DOHH2 (cell line): ENCODE results near the gene OLFM1.

Experiments
- H3F3A ChIP-seq: fragments of 200-600 bp; sonication (generic), shearing (Covaris generic); 2 replicates; pipeline ENCODE4 v1.6.0; 2016; ENCODE audit warnings: antibody characterized with exemption, mild to moderate bottlenecking; ENCODE audit not compliant: control insufficient read depth, insufficient read depth
- H3K27ac ChIP-seq: fragments of 200-600 bp; sonication (generic); 2 replicates; pipeline ENCODE4 v1.5.1; 2014; ENCODE audit warnings: low read depth, mild to moderate bottlenecking, low read length, moderate library complexity
- H3K27me3 ChIP-seq: fragments of 200-600 bp; sonication (generic); 2 replicates; pipeline ENCODE4 v1.6.1; 2014; ENCODE audit warnings: mild to moderate bottlenecking, low read length, mixed read lengths; ENCODE audit not compliant: control insufficient read depth
- H3K36me3 ChIP-seq: fragments of 200-600 bp; sonication (generic); 2 replicates; pipeline ENCODE4 v1.6.1; 2014; ENCODE audit warnings: mild to moderate bottlenecking, low read length, moderate library complexity, mixed read lengths; ENCODE audit not compliant: control insufficient read depth
- H3K4me1 ChIP-seq: fragments of 200-600 bp; sonication (generic); 2 replicates; pipeline ENCODE4 v1.6.1; 2014; ENCODE audit warnings: mild to moderate bottlenecking, low read length, mixed read lengths; ENCODE audit not compliant: control insufficient read depth
- H3K4me2 ChIP-seq: fragments of 200-600 bp; sonication (generic); 2 replicates; pipeline ENCODE4 v1.6.0; 2014; ENCODE audit warnings: mild to moderate bottlenecking, low read length, moderate library complexity
- H3K4me3 ChIP-seq: fragments of 200-600 bp; sonication (generic); 2 replicates; pipeline ENCODE4 v1.5.1; 2014; ENCODE audit warnings: mild to moderate bottlenecking, low read length, mixed read lengths
- H3K79me2 ChIP-seq: fragments of 200-600 bp; sonication (generic); 2 replicates; pipeline ENCODE4 v1.6.1; 2014; ENCODE audit warnings: mild to moderate bottlenecking, low read length, mixed read lengths; ENCODE audit not compliant: control insufficient read depth
- H3K9me2 ChIP-seq: fragments of 200-600 bp; sonication (generic); replicated peaks from 2 replicates; pipeline ENCODE4 v1.6.1; 2014; ENCODE audit warnings: mild to moderate bottlenecking, low read length, mixed read lengths; ENCODE audit not compliant: control insufficient read depth
- H3K9me3 ChIP-seq: fragments of 200-600 bp; sonication (generic); 2 replicates; pipeline ENCODE4 v1.6.1; 2014; ENCODE audit warnings: antibody characterized with exemption, low read length, mixed read lengths; ENCODE audit not compliant: control insufficient read depth, insufficient read depth
- H4K20me1 ChIP-seq: fragments of 200-600 bp; sonication (generic); 2 replicates; pipeline ENCODE4 v1.6.0; 2014; ENCODE audit warnings: low read depth, mild to moderate bottlenecking, antibody characterized with exemption, low read length, moderate library complexity; ENCODE audit not compliant: control insufficient read depth, insufficient read depth
- EZH2phosphoT487 ChIP-seq: fragments of 200-600 bp; sonication (generic); IDR thresholded peaks from 2 replicates; pipeline ENCODE4 v1.6.1; 2017; ENCODE audit warnings: borderline replicate concordance, mild to moderate bottlenecking, antibody characterized with exemption, low read length, moderate library complexity, mixed read lengths
- TF ChIP-seq, protein P1 (sequence below): fragments of 200-600 bp; sonication (generic); IDR thresholded peaks from one replicate; pipeline ENCODE4 v1.5.1; 2014; ENCODE audit warnings: antibody characterized with exemption, mild to moderate bottlenecking, low read depth, low read length; ENCODE audit not compliant: poor library complexity, severe bottlenecking

OLFM1 gene

GRCh38 chr9:135135929-135136315 is 48.5 kb downstream of the OLFM1 start:
- Histone ChIP-seq H3K9me2 (no peaks in the 10 kb centered on the region), H3K9me3 (no peaks in the 10 kb centered on the region), H3K27me3 (no peaks in the 10 kb centered on the region), H4K20me1 (no peaks in the 10 kb centered on the region), H3K4me2 (no peak overlapping the region), H3K79me2 (no peaks in the 10 kb centered on the region), H3F3A (no peaks in the 10 kb centered on the region), H3K27ac (no peak overlapping the region), H3K36me3 (no peaks in the 10 kb centered on the region), H3K4me1 (no peaks in the 10 kb centered on the region), H3K4me3 (no peak overlapping the region)
- TF ChIP-seq, protein P1, sequence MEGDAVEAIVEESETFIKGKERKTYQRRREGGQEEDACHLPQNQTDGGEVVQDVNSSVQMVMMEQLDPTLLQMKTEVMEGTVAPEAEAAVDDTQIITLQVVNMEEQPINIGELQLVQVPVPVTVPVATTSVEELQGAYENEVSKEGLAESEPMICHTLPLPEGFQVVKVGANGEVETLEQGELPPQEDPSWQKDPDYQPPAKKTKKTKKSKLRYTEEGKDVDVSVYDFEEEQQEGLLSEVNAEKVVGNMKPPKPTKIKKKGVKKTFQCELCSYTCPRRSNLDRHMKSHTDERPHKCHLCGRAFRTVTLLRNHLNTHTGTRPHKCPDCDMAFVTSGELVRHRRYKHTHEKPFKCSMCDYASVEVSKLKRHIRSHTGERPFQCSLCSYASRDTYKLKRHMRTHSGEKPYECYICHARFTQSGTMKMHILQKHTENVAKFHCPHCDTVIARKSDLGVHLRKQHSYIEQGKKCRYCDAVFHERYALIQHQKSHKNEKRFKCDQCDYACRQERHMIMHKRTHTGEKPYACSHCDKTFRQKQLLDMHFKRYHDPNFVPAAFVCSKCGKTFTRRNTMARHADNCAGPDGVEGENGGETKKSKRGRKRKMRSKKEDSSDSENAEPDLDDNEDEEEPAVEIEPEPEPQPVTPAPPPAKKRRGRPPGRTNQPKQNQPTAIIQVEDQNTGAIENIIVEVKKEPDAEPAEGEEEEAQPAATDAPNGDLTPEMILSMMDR: no peak
- TF ChIP-seq EZH2phosphoT487: no peak

GRCh38 chr9:135136481-135136880 is 49.0 kb downstream of the OLFM1 start:
- no peaks in the 10 kb centered on the region for H3K36me3 ChIP-seq
- no peaks in the 10 kb centered on the region for H3K9me3 ChIP-seq
- no peaks in the 10 kb centered on the region for H3K79me2 ChIP-seq
- H3K4me2 ChIP-seq: no peak overlapping the region
- no peaks in the 10 kb centered on the region for H4K20me1 ChIP-seq
- H3K27ac ChIP-seq: no peak overlapping the region
- no peaks in the 10 kb centered on the region for H3K4me1 ChIP-seq
- TF ChIP-seq, protein P1: no peak
- no peak for TF ChIP-seq EZH2phosphoT487
- no peak overlapping the region for H3K4me3 ChIP-seq
- H3K27me3 ChIP-seq: no peaks in the 10 kb centered on the region
- H3K9me2 ChIP-seq: no peaks in the 10 kb centered on the region
- no peaks in the 10 kb centered on the region for H3F3A ChIP-seq

DNA sequence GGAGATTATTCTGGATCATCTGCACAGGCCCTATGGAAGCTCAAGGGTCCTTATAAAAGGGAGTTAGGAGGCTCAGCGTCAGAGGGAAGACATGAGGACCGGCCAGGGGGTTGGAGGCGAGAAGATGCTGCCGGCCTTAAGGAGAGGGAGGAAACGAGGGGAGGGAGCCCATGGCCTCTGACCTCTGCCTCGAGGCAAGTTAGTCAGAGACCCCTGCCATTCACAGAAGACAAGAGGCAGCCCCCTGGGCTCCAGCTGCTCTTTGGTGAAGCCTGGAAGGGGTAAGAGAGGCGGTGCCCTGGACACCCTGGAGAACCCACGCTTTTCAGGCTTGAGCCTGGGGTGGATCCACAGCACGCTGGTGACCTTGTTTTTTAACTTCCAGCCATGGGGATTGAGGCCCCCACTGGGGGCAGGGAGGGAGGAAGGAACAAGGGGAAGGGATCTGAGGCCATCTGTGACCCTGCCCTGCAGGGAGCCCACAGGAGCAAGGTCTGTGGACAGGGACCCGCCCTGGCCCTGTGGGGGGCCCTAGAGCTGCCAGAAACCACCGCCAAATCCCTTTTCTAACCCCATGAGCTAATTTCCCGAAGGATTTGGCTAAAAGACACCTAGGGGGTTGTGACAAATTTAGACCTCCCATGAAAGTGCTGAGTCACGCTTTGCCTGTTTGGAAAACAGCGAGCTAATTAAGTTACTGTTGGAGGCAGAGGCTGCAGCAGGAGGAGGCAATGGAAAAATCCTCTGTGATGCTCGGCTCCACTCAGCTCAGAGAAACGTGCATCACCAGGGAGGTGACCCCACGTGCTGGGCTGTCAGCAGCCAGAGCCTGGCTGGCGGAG is 49.7 kb downstream of the OLFM1 start:
- no peaks in the 10 kb centered on the region for H3F3A ChIP-seq
- H3K9me2 ChIP-seq: no peaks in the 10 kb centered on the region
- H3K4me1 ChIP-seq: no peaks in the 10 kb centered on the region
- no peaks in the 10 kb centered on the region for H4K20me1 ChIP-seq
- H3K36me3 ChIP-seq: no peaks in the 10 kb centered on the region
- H3K27me3 ChIP-seq: no peaks in the 10 kb centered on the region
- no peak overlapping the region for H3K27ac ChIP-seq
- no peak overlapping the region for H3K4me3 ChIP-seq
- TF ChIP-seq, protein P1: no peak
- TF ChIP-seq EZH2phosphoT487: no peak
- H3K79me2 ChIP-seq: no peaks in the 10 kb centered on the region
- H3K9me3 ChIP-seq: no peaks in the 10 kb centered on the region
- no peak overlapping the region for H3K4me2 ChIP-seq
